Activated CD8-positive, alpha-beta memory T cell treated with anti-CD3 and anti-CD28 coated beads for 24 hours (primary cell): Measurements from ENCODE around the gene PEPD.

Experiments used
- DNase-seq: peaks from one replicate; pipeline ENCODE4 v3.0.0-alpha.2; 2020

The PEPD gene

GRCh38 chr19:33545217-33545981, 23.8 kb upstream of the PEPD start:
- no peak for DNase-seq

GRCh38 chr19:33535226-33535625, 13.6 kb upstream of the PEPD start:
- no peak for DNase-seq

- DNase-seq = no peak
These were observed 11.4 kb upstream of the PEPD start for GRCh38 chr19:33532859-33533460.

- no peak for DNase-seq
These were observed 9.3 kb upstream of the PEPD start for GRCh38 chr19:33530842-33531241.

GRCh38 chr19:33530296-33530695, 8.7 kb upstream of the PEPD start:
- DNase-seq = no peak

GRCh38 chr19:33529094-33529676, 7.6 kb upstream of the PEPD start:
- no peak for DNase-seq

GRCh38 chr19:33528404-33528803, 6.8 kb upstream of the PEPD start:
- DNase-seq = no peak

- no peak for DNase-seq
These were observed 5.5 kb upstream of the PEPD start for GRCh38 chr19:33527125-33527524.

- DNase-seq = no peak
These were observed 2.6 kb upstream of the PEPD start for GRCh38 chr19:33524024-33524664.

GRCh38 chr19:33523167-33523566, 1.6 kb upstream of the PEPD start:
- DNase-seq = no peak

- DNase-seq = no peak
These were observed 726 bp upstream of the PEPD start for GRCh38 chr19:33522371-33522662.

GRCh38 chr19:33520844-33521479, 629 bp downstream of the PEPD start:
- peak; percentile 58 for DNase-seq

GRCh38 chr19:33520048-33520643, 1.4 kb downstream of the PEPD start:
- DNase-seq = no peak

GRCh38 chr19:33519416-33519815, 2.2 kb downstream of the PEPD start:
- no peak for DNase-seq

- no peak for DNase-seq
These were observed 3.0 kb downstream of the PEPD start for GRCh38 chr19:33518541-33518940.

- no peak for DNase-seq
These were observed 3.7 kb downstream of the PEPD start for GRCh38 chr19:33517922-33518321.

- no peak for DNase-seq
These were observed 5.7 kb downstream of the PEPD start for GRCh38 chr19:33515921-33516320.

GRCh38 chr19:33514885-33515551, 6.6 kb downstream of the PEPD start:
- DNase-seq = no peak

GRCh38 chr19:33513424-33513823, 8.2 kb downstream of the PEPD start:
- no peak for DNase-seq

GRCh38 chr19:33512580-33513137, 8.9 kb downstream of the PEPD start:
- no peak for DNase-seq

GRCh38 chr19:33512021-33512420, 9.6 kb downstream of the PEPD start:
- DNase-seq = no peak

- DNase-seq = no peak
These were observed 10.2 kb downstream of the PEPD start for GRCh38 chr19:33511346-33511745.
